ENCODE results near the gene CHSY1. TPM values are rescaled to one million over a fixed set of nuclear protein-coding genes. Genes with fewer than 3 reads are reported as not detected.
A peak's percentile ranks its signal among the peaks of the same experiment; 100 is the strongest.

Gene CHSY1
- total and polyA plus RNA-seq, 7 experiments from 2014 or later, result 0.78 to 47.0 (median 8.9) TPM

GRCh38 chr15:101159936-101160815 lies 91.7 kb downstream of the CHSY1 start:
- POLR2A ChIA-PET, result no interaction called here
- ATAC-seq (no peak), DNase-seq (no peak)
- H3K4me1 ChIP-seq (ENCODE audit: control insufficient read depth in 2 of 2, insufficient read depth in 2 of 2, low read length in 2 of 2), result no peaks in the 10 kb centered on the region
- no peaks in the 10 kb centered on the region for H3K27me3 ChIP-seq (ENCODE audit: control insufficient read depth in 2 of 2, insufficient read depth in 2 of 2, low read length in 2 of 2)
- peaks cover 0 to 23% (median 17%) of the 10 kb centered on the region in 11 donors for H3K9me3 Mint-ChIP-seq
- H3K4me1 Mint-ChIP-seq, result peaks cover 0 to 43% (median 0%) of the 10 kb centered on the region in 7 donors
- peaks cover 2 to 28% (median 12%) of the 10 kb centered on the region in 5 donors for H3K36me3 Mint-ChIP-seq
- H3K36me3 ChIP-seq (ENCODE audit: control insufficient read depth in 2 of 3, insufficient read depth in 3 of 3, low read length in 3 of 3), result no peaks in the 10 kb centered on the region
- intact Hi-C loops (cut with micrococcal nuclease), result no loop called here
- peak overlapping the region in 2 of 9 donors; percentile 51 to 82 for H3K27ac Mint-ChIP-seq
- peaks cover 0 to 6% (median 0%) of the 10 kb centered on the region in 3 experiments for H3K9me3 ChIP-seq (ENCODE audit: control insufficient read depth in 2 of 3, low read length in 3 of 3)
- no peak overlapping the region for H3K27ac ChIP-seq (ENCODE audit: low read depth, low read length)
- no peak overlapping the region for H3K4me3 Mint-ChIP-seq
- CTCF ChIA-PET, result interaction anchor here (0.6 kb wide), 1 partner anchor 14 kb away, joined by 5 read pairs; no protein-coding TSS in a partner anchor
- no peaks in the 10 kb centered on the region for H3K27me3 Mint-ChIP-seq
- H3K4me3 ChIP-seq (ENCODE audit: low read length), result no peak overlapping the region

GRCh38 chr15:101159096-101159935 lies 92.5 kb downstream of the CHSY1 start:
- no peaks in the 10 kb centered on the region for H3K36me3 ChIP-seq (ENCODE audit: control insufficient read depth in 2 of 3, insufficient read depth in 3 of 3, low read length in 3 of 3)
- DNase-seq (peak in 1 of 9 donors; percentile 75), ATAC-seq (no peak)
- H3K27me3 ChIP-seq (ENCODE audit: control insufficient read depth in 2 of 2, insufficient read depth in 2 of 2, low read length in 2 of 2), result no peaks in the 10 kb centered on the region
- Mint-ChIP-seq H3K4me3 (peak overlapping the region in 1 of 10 donors; percentile 36), H3K4me1 (peaks cover 0 to 43% (median 0%) of the 10 kb centered on the region in 7 donors), H3K27ac (peak overlapping the region in 2 of 9 donors; percentile 32 to 82), H3K27me3 (no peaks in the 10 kb centered on the region), H3K36me3 (peaks cover 0 to 19% (median 10%) of the 10 kb centered on the region in 5 donors), H3K9me3 (peaks cover 0 to 14% (median 11%) of the 10 kb centered on the region in 11 donors)
- H3K9me3 ChIP-seq (ENCODE audit: control insufficient read depth in 2 of 3, low read length in 3 of 3), result peaks cover 0 to 2% (median 0%) of the 10 kb centered on the region in 3 experiments
- no peaks in the 10 kb centered on the region for H3K4me1 ChIP-seq (ENCODE audit: control insufficient read depth in 2 of 2, insufficient read depth in 2 of 2, low read length in 2 of 2)
- ChIA-PET POLR2A (interaction anchor here (0.6 kb wide), 1 partner anchor 13 kb away, joined by 4 read pairs; no protein-coding TSS in a partner anchor), CTCF (interaction anchor here (0.5 to 0.6 kb wide), 2 partner anchors 13 to 25 kb away, joined by 3 to 5 read pairs; no protein-coding TSS in a partner anchor)
- intact Hi-C loops (cut with micrococcal nuclease), result no loop called here
- no peak overlapping the region for H3K4me3 ChIP-seq (ENCODE audit: low read length)
- no peak overlapping the region for H3K27ac ChIP-seq (ENCODE audit: low read depth, low read length)

- CTCF ChIA-PET, result interaction anchor here (0.5 kb wide), 1 partner anchor 26 kb away, joined by 3 read pairs; no protein-coding TSS in a partner anchor
These were observed 93.4 kb downstream of the CHSY1 start for GRCh38 chr15:101158166-101159095.

GRCh38 chr15:101157721-101158120 lies 94.1 kb downstream of the CHSY1 start:
- Histone ChIP-seq H3K4me1 (ENCODE audit: control insufficient read depth in 2 of 2, insufficient read depth in 2 of 2, low read length in 2 of 2) (no peaks in the 10 kb centered on the region), H3K27me3 (ENCODE audit: control insufficient read depth in 2 of 2, insufficient read depth in 2 of 2, low read length in 2 of 2) (no peaks in the 10 kb centered on the region), H3K36me3 (ENCODE audit: control insufficient read depth in 2 of 3, insufficient read depth in 3 of 3, low read length in 3 of 3) (no peaks in the 10 kb centered on the region), H3K4me3 (ENCODE audit: low read length) (no peak overlapping the region), H3K9me3 (ENCODE audit: control insufficient read depth in 2 of 3, low read length in 3 of 3) (no peaks in the 10 kb centered on the region), H3K27ac (ENCODE audit: low read depth, low read length) (no peak overlapping the region)
- ChIA-PET CTCF (no interaction called here), POLR2A (no interaction called here)
- peaks cover 0 to 12% (median 0%) of the 10 kb centered on the region in 5 donors for H3K36me3 Mint-ChIP-seq
- H3K27me3 Mint-ChIP-seq, result no peaks in the 10 kb centered on the region
- intact Hi-C loops (cut with micrococcal nuclease), result no loop called here
- peaks cover 0 to 47% (median 0%) of the 10 kb centered on the region in 7 donors for H3K4me1 Mint-ChIP-seq
- H3K9me3 Mint-ChIP-seq, result peaks cover 0 to 5% (median 2%) of the 10 kb centered on the region in 11 donors
- H3K27ac Mint-ChIP-seq, result no peak overlapping the region
- H3K4me3 Mint-ChIP-seq, result no peak overlapping the region
- ATAC-seq (no peak), DNase-seq (no peak)

More at GRCh38 chr15:101158166-101159095, 93.4 kb downstream of the CHSY1 start:
- H3K27ac ChIP-seq (ENCODE audit: low read depth, low read length), result no peak overlapping the region
- no peak overlapping the region for H3K4me3 ChIP-seq (ENCODE audit: low read length)
- no peaks in the 10 kb centered on the region for H3K27me3 ChIP-seq (ENCODE audit: control insufficient read depth in 2 of 2, insufficient read depth in 2 of 2, low read length in 2 of 2)
- no peaks in the 10 kb centered on the region for H3K4me1 ChIP-seq (ENCODE audit: control insufficient read depth in 2 of 2, insufficient read depth in 2 of 2, low read length in 2 of 2)
- H3K36me3 ChIP-seq (ENCODE audit: control insufficient read depth in 2 of 3, insufficient read depth in 3 of 3, low read length in 3 of 3), result no peaks in the 10 kb centered on the region
- no peaks in the 10 kb centered on the region for H3K9me3 ChIP-seq (ENCODE audit: control insufficient read depth in 2 of 3, low read length in 3 of 3)
- H3K4me3 Mint-ChIP-seq, result no peak overlapping the region
- ATAC-seq (no peak), DNase-seq (no peak)
- peaks cover 0 to 47% (median 0%) of the 10 kb centered on the region in 7 donors for H3K4me1 Mint-ChIP-seq
- H3K36me3 Mint-ChIP-seq, result peaks cover 0 to 12% (median under 1%) of the 10 kb centered on the region in 5 donors
- POLR2A ChIA-PET, result no interaction called here
- peak overlapping the region in 1 of 9 donors; percentile 62 for H3K27ac Mint-ChIP-seq
- intact Hi-C loops (cut with micrococcal nuclease), result no loop called here
- peaks cover 0 to 5% (median 2%) of the 10 kb centered on the region in 11 donors for H3K9me3 Mint-ChIP-seq
- no peaks in the 10 kb centered on the region for H3K27me3 Mint-ChIP-seq

GRCh38 chr15:101156509-101157159 lies 95.2 kb downstream of the CHSY1 start:
- Mint-ChIP-seq H3K27me3 (no peaks in the 10 kb centered on the region), H3K4me3 (no peak overlapping the region), H3K9me3 (peaks cover 0 to 3% (median 0%) of the 10 kb centered on the region in 11 donors), H3K36me3 (peaks cover 0 to 5% (median 0%) of the 10 kb centered on the region in 5 donors), H3K27ac (no peak overlapping the region), H3K4me1 (peaks cover 0 to 41% (median 0%) of the 10 kb centered on the region in 7 donors)
- DNase-seq (no peak), ATAC-seq (no peak)
- H3K9me3 ChIP-seq (ENCODE audit: control insufficient read depth in 2 of 3, low read length in 3 of 3), result no peaks in the 10 kb centered on the region
- no peaks in the 10 kb centered on the region for H3K36me3 ChIP-seq (ENCODE audit: control insufficient read depth in 2 of 3, insufficient read depth in 3 of 3, low read length in 3 of 3)
- intact Hi-C loops (cut with micrococcal nuclease), result no loop called here
- POLR2A ChIA-PET, result no interaction called here
- H3K27me3 ChIP-seq (ENCODE audit: control insufficient read depth in 2 of 2, insufficient read depth in 2 of 2, low read length in 2 of 2), result no peaks in the 10 kb centered on the region
- CTCF ChIA-PET, result no interaction called here
- no peak overlapping the region for H3K27ac ChIP-seq (ENCODE audit: low read depth, low read length)
- no peaks in the 10 kb centered on the region for H3K4me1 ChIP-seq (ENCODE audit: control insufficient read depth in 2 of 2, insufficient read depth in 2 of 2, low read length in 2 of 2)
- no peak overlapping the region for H3K4me3 ChIP-seq (ENCODE audit: low read length)

Measured in naive thymus-derived CD4-positive, alpha-beta T cell (primary cell).